Ishikawa (cell line): Measurements from ENCODE around the gene ARSD.

Experiments
- EGR1 ChIP-seq: IDR thresholded peaks from 2 replicates; pipeline ENCODE4 v1.6.1; 2012
- EP300 ChIP-seq: IDR thresholded peaks from 2 replicates; pipeline ENCODE4 v1.6.1; 2012; ENCODE audit warnings: borderline replicate concordance
- TAF1 ChIP-seq: IDR thresholded peaks from 2 replicates; pipeline ENCODE4 v1.6.1; 2012; ENCODE audit warnings: low read depth, mild to moderate bottlenecking

GRCh38 chrX:2913118-2913517 is 16.0 kb downstream of the ARSD start:
- TF ChIP-seq TAF1 (no peak), EGR1 (no peak), EP300 (no peak)
